Measurements from ENCODE around the gene SYT8.
"Not testable (repeated sequence)": the region's sequence is repeated elsewhere in the genome, so short reads cannot be mapped to it uniquely, and the experiment has no call there.

Gene SYT8

GRCh38 chr11:1875851-1876301 lies 41.1 kb downstream of the SYT8 start:
- not testable (repeated sequence) for DNase-seq

GRCh38 chr11:1876361-1877063 lies 41.7 kb downstream of the SYT8 start:
- DNase-seq: no peak

- DNase-seq: no peak
Observed at GRCh38 chr11:1877211-1878136, 42.7 kb downstream of the SYT8 start.

GRCh38 chr11:1878137-1879031 lies 43.6 kb downstream of the SYT8 start:
- no peak for DNase-seq

- no peak for DNase-seq
Observed at GRCh38 chr11:1879342-1879940, 44.7 kb downstream of the SYT8 start.

- DNase-seq: no peak
Observed at GRCh38 chr11:1879941-1880720, 45.3 kb downstream of the SYT8 start.

GRCh38 chr11:1880746-1881441 lies 46.1 kb downstream of the SYT8 start:
- DNase-seq: no peak

GRCh38 chr11:1881442-1882264 lies 46.9 kb downstream of the SYT8 start:
- DNase-seq: no peak

GRCh38 chr11:1882265-1883238 lies 47.8 kb downstream of the SYT8 start:
- DNase-seq: no peak

- no peak for DNase-seq
Observed at GRCh38 chr11:1883346-1884302, 48.8 kb downstream of the SYT8 start.

GRCh38 chr11:1884303-1884700 lies 49.5 kb downstream of the SYT8 start:
- DNase-seq: no peak

- not testable (repeated sequence) for DNase-seq
Observed at GRCh38 chr11:1886551-1886950, 51.8 kb downstream of the SYT8 start.

All from T1000 (cell line).